GM23338 (cell line): ENCODE data around the gene AGPS. TPM values are rescaled to one million over a fixed set of nuclear protein-coding genes. Genes with fewer than 3 reads are reported as not detected.

ENCODE experiments used
- ATAC-seq: fragments of 200-7000 bp; cut with Tn5 transposase; 3 replicates; pipeline ENCODE4 v1.9.1; 2020
- DNase-seq: peaks from one replicate; pipeline ENCODE4 v3.0.0-alpha.2; 2015; ENCODE audit warnings: low spot score
- H2AFZ ChIP-seq: fragments of 200-600 bp; sonication (generic); 2 replicates; pipeline ENCODE4 v1.8.0; 2016; ENCODE audit warnings: antibody characterized with exemption, mild to moderate bottlenecking, moderate library complexity
- H3F3A ChIP-seq: fragments of 200-600 bp; sonication (generic); replicated peaks from 2 replicates; pipeline ENCODE4 v1.8.0; 2017; ENCODE audit warnings: antibody characterized with exemption, mixed run types, low read depth
- H3K27ac ChIP-seq: fragments of 200-600 bp; sonication (generic); 2 replicates; pipeline ENCODE4 v1.6.1; 2016; ENCODE audit warnings: low read depth
- H3K27me3 ChIP-seq: fragments of 200-600 bp; sonication (generic); 2 replicates; pipeline ENCODE4 v1.8.0; 2016; ENCODE audit warnings: mild to moderate bottlenecking, mixed run types, moderate library complexity; ENCODE audit not compliant: insufficient read depth
- H3K36me3 ChIP-seq: fragments of 200-600 bp; sonication (generic); 2 replicates; pipeline ENCODE4 v1.8.0; 2016; ENCODE audit warnings: mild to moderate bottlenecking; ENCODE audit not compliant: insufficient read depth
- H3K4me1 ChIP-seq: fragments of 200-600 bp; sonication (generic); 2 replicates; pipeline ENCODE4 v1.8.0; 2016; ENCODE audit warnings: mild to moderate bottlenecking, moderate library complexity; ENCODE audit not compliant: insufficient read depth
- H3K4me2 ChIP-seq: fragments of 200-600 bp; sonication (generic); 2 replicates; pipeline ENCODE4 v1.7.1; 2017; ENCODE audit warnings: mixed run types
- H3K4me3 ChIP-seq: fragments of 200-600 bp; sonication (generic); 2 replicates; pipeline ENCODE4 v1.6.1; 2016; ENCODE audit warnings: mixed run types
- H3K79me2 ChIP-seq: fragments of 200-600 bp; sonication (generic); replicated peaks from 2 replicates; pipeline ENCODE4 v1.8.0; 2017; ENCODE audit warnings: mild to moderate bottlenecking; ENCODE audit not compliant: insufficient read depth
- H3K9me2 ChIP-seq: fragments of 200-600 bp; sonication (generic); 2 replicates; pipeline ENCODE4 v1.8.0; 2017; ENCODE audit not compliant: insufficient read depth
- H4K20me1 ChIP-seq: fragments of 200-600 bp; sonication (generic); replicated peaks from 2 replicates; pipeline ENCODE4 v1.8.0; 2017; ENCODE audit warnings: mild to moderate bottlenecking; ENCODE audit not compliant: insufficient read depth
- H3K27ac Mint-ChIP-seq: 2 replicates; pipeline ENCODE4 v1.8.0; 2020; ENCODE audit warnings: inconsistent platforms, mild to moderate bottlenecking, moderate library complexity, mixed read lengths
- H3K27me3 Mint-ChIP-seq: 3 replicates; pipeline ENCODE4 v1.8.0; 2022; ENCODE audit warnings: low read depth, mild to moderate bottlenecking, moderate library complexity, mixed read lengths, inconsistent platforms; ENCODE audit not compliant: insufficient read depth, poor library complexity
- H3K36me3 Mint-ChIP-seq: 3 replicates; pipeline ENCODE4 v1.8.0; 2021; ENCODE audit warnings: low read depth, mild to moderate bottlenecking, inconsistent platforms, moderate library complexity, mixed read lengths
- H3K4me1 Mint-ChIP-seq: 3 replicates; pipeline ENCODE4 v1.8.0; 2020; ENCODE audit warnings: mild to moderate bottlenecking, inconsistent platforms, mixed read lengths
- H3K4me3 Mint-ChIP-seq: 3 replicates; pipeline ENCODE4 v1.8.0; 2021; ENCODE audit warnings: moderate library complexity, mild to moderate bottlenecking, inconsistent platforms, mixed read lengths
- H3K9me3 Mint-ChIP-seq: 3 replicates; pipeline ENCODE4 v1.8.0; 2020; ENCODE audit warnings: moderate library complexity, mild to moderate bottlenecking, inconsistent platforms, mixed read lengths
- CREB1 ChIP-seq: fragments of 250-450 bp; sonication (Bioruptor Pico); IDR thresholded peaks from 2 replicates; pipeline ENCODE4 v1.5.0; 2020; ENCODE audit warnings: low read depth, mild to moderate bottlenecking, moderate library complexity
- EZH2 ChIP-seq: fragments of 200-600 bp; sonication (generic); IDR thresholded peaks from one replicate; pipeline ENCODE4 v1.8.0; 2017; ENCODE audit warnings: antibody characterized with exemption, mild to moderate bottlenecking, low read depth; ENCODE audit not compliant: unreplicated experiment
- EZH2phosphoT487 ChIP-seq: fragments of 200-600 bp; sonication (generic); IDR thresholded peaks from one replicate; pipeline ENCODE4 v1.8.1; 2018; ENCODE audit warnings: antibody characterized with exemption; ENCODE audit not compliant: unreplicated experiment
- JUNB ChIP-seq: IDR thresholded peaks from one replicate; pipeline ENCODE4 v1.6.1; 2016; ENCODE audit warnings: antibody characterized with exemption; ENCODE audit not compliant: unreplicated experiment
- POLR2AphosphoS5 ChIP-seq: IDR thresholded peaks from 2 replicates; pipeline ENCODE4 v1.6.1; 2016; ENCODE audit warnings: antibody characterized with exemption, low read depth
- ZNF114 ChIP-seq: fragments of 250-450 bp; sonication (Bioruptor Pico); IDR thresholded peaks from 2 replicates; pipeline ENCODE4 v1.5.0; 2020; ENCODE audit warnings: mild to moderate bottlenecking, moderate library complexity
- ZNF331 ChIP-seq: fragments of 250-450 bp; sonication (Bioruptor Pico); IDR thresholded peaks from 2 replicates; pipeline ENCODE4 v1.5.0; 2020; ENCODE audit warnings: low read depth, mild to moderate bottlenecking, moderate library complexity
- polyA plus RNA-seq: library from polyadenylated mRNA; unstranded; fragments of >200 nt; fragmentation: Nextera tagmentation; extraction: Ambion mirVana; gene quantifications from 2 replicates; pipeline ENCODE4 v1.2.1, GENCODE V29; 2016
- total RNA-seq: library from RNA; depleted of rRNA; stranded (reverse); fragments of >200 nt; shearing (Covaris generic); gene quantifications from 2 replicates; pipeline ENCODE4 v1.2.3, GENCODE V29; 2014
- TF ChIP-seq, protein P1 (sequence below): fragments of 250-450 bp; sonication (Bioruptor Pico); IDR thresholded peaks from 2 replicates; pipeline ENCODE4 v1.5.0; 2020; ENCODE audit warnings: mild to moderate bottlenecking, moderate library complexity
- TF ChIP-seq, protein P2 (sequence below): IDR thresholded peaks from 2 replicates; pipeline ENCODE4 v1.6.1; 2016; ENCODE audit warnings: antibody characterized with exemption
- TF ChIP-seq, protein P3 (sequence below): IDR thresholded peaks from one replicate; pipeline ENCODE4 v1.6.1; 2018; ENCODE audit warnings: antibody characterized with exemption; ENCODE audit not compliant: unreplicated experiment

Gene AGPS
- total and polyA plus RNA-seq, 2 experiments from 2014 or later = 14.6 to 73.2 TPM

- TF ChIP-seq, protein P1, sequence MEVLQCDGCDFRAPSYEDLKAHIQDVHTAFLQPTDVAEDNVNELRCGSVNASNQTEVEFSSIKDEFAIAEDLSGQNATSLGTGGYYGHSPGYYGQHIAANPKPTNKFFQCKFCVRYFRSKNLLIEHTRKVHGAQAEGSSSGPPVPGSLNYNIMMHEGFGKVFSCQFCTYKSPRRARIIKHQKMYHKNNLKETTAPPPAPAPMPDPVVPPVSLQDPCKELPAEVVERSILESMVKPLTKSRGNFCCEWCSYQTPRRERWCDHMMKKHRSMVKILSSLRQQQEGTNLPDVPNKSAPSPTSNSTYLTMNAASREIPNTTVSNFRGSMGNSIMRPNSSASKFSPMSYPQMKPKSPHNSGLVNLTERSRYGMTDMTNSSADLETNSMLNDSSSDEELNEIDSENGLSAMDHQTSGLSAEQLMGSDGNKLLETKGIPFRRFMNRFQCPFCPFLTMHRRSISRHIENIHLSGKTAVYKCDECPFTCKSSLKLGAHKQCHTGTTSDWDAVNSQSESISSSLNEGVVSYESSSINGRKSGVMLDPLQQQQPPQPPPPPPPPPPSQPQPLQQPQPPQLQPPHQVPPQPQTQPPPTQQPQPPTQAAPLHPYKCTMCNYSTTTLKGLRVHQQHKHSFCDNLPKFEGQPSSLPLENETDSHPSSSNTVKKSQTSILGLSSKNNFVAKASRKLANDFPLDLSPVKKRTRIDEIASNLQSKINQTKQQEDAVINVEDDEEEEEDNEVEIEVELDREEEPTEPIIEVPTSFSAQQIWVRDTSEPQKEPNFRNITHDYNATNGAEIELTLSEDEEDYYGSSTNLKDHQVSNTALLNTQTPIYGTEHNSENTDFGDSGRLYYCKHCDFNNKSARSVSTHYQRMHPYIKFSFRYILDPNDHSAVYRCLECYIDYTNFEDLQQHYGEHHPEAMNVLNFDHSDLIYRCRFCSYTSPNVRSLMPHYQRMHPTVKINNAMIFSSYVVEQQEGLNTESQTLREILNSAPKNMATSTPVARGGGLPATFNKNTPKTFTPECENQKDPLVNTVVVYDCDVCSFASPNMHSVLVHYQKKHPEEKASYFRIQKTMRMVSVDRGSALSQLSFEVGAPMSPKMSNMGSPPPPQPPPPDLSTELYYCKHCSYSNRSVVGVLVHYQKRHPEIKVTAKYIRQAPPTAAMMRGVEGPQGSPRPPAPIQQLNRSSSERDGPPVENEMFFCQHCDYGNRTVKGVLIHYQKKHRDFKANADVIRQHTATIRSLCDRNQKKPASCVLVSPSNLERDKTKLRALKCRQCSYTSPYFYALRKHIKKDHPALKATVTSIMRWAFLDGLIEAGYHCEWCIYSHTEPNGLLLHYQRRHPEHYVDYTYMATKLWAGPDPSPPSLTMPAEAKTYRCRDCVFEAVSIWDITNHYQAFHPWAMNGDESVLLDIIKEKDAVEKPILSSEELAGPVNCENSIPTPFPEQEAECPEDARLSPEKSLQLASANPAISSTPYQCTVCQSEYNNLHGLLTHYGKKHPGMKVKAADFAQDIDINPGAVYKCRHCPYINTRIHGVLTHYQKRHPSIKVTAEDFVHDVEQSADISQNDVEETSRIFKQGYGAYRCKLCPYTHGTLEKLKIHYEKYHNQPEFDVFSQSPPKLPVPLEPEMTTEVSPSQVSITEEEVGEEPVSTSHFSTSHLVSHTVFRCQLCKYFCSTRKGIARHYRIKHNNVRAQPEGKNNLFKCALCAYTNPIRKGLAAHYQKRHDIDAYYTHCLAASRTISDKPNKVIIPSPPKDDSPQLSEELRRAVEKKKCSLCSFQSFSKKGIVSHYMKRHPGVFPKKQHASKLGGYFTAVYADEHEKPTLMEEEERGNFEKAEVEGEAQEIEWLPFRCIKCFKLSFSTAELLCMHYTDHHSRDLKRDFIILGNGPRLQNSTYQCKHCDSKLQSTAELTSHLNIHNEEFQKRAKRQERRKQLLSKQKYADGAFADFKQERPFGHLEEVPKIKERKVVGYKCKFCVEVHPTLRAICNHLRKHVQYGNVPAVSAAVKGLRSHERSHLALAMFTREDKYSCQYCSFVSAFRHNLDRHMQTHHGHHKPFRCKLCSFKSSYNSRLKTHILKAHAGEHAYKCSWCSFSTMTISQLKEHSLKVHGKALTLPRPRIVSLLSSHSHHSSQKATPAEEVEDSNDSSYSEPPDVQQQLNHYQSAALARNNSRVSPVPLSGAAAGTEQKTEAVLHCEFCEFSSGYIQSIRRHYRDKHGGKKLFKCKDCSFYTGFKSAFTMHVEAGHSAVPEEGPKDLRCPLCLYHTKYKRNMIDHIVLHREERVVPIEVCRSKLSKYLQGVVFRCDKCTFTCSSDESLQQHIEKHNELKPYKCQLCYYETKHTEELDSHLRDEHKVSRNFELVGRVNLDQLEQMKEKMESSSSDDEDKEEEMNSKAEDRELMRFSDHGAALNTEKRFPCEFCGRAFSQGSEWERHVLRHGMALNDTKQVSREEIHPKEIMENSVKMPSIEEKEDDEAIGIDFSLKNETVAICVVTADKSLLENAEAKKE (CRISPR knock-in tag) = no peak
- TF ChIP-seq, protein P2, sequence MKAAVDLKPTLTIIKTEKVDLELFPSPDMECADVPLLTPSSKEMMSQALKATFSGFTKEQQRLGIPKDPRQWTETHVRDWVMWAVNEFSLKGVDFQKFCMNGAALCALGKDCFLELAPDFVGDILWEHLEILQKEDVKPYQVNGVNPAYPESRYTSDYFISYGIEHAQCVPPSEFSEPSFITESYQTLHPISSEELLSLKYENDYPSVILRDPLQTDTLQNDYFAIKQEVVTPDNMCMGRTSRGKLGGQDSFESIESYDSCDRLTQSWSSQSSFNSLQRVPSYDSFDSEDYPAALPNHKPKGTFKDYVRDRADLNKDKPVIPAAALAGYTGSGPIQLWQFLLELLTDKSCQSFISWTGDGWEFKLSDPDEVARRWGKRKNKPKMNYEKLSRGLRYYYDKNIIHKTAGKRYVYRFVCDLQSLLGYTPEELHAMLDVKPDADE = no peak
- no peak for TF ChIP-seq JUNB
- no peak for TF ChIP-seq EZH2
- TF ChIP-seq ZNF114 = no peak
Measured at GRCh38 chr2:177391822-177392372, 676 bp upstream of the AGPS start (continued).

DNA sequence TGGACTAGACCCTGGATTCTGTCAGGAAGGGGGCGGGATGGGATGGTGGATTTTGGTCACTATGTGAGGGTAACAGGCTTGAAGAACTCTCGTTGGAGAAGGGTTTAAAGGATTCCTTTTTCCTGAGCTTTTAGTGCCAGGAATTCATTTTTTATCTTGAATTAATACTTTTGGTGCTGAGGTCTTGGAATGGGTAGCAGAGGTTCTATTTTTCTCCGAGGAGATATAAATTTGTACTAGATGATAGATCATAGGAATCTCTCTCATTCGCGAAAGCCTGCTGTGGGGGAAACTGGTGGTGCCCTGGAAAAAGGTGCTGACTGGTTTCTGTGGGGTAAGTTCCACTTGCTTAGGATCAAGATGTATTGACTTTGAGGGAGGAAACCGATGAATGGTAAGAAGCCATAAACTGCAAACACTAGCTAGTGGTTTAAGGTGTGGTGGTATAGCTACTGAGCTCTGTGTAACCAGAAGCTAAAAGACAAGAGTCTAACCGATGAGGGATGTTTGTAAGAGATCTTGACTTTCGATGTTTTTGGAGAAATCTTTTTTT is 706 bp downstream of the AGPS start:
- Mint-ChIP-seq H3K27me3 (peaks cover 3% of the 10 kb centered on the region), H3K4me1 (peaks cover 41% of the 10 kb centered on the region), H3K27ac (peak overlapping the region; percentile 69), H3K4me3 (peak overlapping the region; percentile 93), H3K9me3 (no peaks in the 10 kb centered on the region), H3K36me3 (no peaks in the 10 kb centered on the region; the same call in 2 of the 3 replicates)
- no peak overlapping the region for H3K27ac ChIP-seq
- no peaks in the 10 kb centered on the region for H3F3A ChIP-seq
- H4K20me1 ChIP-seq = peaks cover 10% of the 10 kb centered on the region; the same call in 1 of the 2 replicates
- DNase-seq = no peak
- peaks cover 26% of the 10 kb centered on the region for H3K4me1 ChIP-seq
- no peaks in the 10 kb centered on the region for H3K9me2 ChIP-seq
- peak overlapping the region; percentile 90 for H3K4me3 ChIP-seq
- no peak for ATAC-seq
- no peaks in the 10 kb centered on the region for H3K36me3 ChIP-seq
- H3K79me2 ChIP-seq = peaks cover 55% of the 10 kb centered on the region
- peak overlapping the region; percentile 94 for H3K4me2 ChIP-seq
- no peaks in the 10 kb centered on the region for H3K27me3 ChIP-seq
- peak overlapping the region; percentile 91 for H2AFZ ChIP-seq
- TF ChIP-seq ZNF114 (no peak), EZH2phosphoT487 (no peak), POLR2AphosphoS5 (no peak), EZH2 (no peak), CREB1 (no peak), ZNF331 (no peak)
- TF ChIP-seq, protein P2 = no peak
- TF ChIP-seq, protein P3, sequence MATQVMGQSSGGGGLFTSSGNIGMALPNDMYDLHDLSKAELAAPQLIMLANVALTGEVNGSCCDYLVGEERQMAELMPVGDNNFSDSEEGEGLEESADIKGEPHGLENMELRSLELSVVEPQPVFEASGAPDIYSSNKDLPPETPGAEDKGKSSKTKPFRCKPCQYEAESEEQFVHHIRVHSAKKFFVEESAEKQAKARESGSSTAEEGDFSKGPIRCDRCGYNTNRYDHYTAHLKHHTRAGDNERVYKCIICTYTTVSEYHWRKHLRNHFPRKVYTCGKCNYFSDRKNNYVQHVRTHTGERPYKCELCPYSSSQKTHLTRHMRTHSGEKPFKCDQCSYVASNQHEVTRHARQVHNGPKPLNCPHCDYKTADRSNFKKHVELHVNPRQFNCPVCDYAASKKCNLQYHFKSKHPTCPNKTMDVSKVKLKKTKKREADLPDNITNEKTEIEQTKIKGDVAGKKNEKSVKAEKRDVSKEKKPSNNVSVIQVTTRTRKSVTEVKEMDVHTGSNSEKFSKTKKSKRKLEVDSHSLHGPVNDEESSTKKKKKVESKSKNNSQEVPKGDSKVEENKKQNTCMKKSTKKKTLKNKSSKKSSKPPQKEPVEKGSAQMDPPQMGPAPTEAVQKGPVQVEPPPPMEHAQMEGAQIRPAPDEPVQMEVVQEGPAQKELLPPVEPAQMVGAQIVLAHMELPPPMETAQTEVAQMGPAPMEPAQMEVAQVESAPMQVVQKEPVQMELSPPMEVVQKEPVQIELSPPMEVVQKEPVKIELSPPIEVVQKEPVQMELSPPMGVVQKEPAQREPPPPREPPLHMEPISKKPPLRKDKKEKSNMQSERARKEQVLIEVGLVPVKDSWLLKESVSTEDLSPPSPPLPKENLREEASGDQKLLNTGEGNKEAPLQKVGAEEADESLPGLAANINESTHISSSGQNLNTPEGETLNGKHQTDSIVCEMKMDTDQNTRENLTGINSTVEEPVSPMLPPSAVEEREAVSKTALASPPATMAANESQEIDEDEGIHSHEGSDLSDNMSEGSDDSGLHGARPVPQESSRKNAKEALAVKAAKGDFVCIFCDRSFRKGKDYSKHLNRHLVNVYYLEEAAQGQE = no peak
